NT2/D1 (cell line): Measurements from ENCODE around the gene REC8.

Experiments
- SUZ12 ChIP-seq: IDR thresholded peaks from 2 replicates; pipeline ENCODE4 v1.6.1; 2011; ENCODE audit not compliant: insufficient read length, insufficient read depth; ENCODE audit errors: extremely low read depth
- YY1 ChIP-seq: IDR thresholded peaks from 2 replicates; pipeline ENCODE4 v1.6.1; 2011; ENCODE audit not compliant: insufficient read length, insufficient read depth
- ZNF274 ChIP-seq: IDR thresholded peaks from 2 replicates; pipeline ENCODE4 v1.6.1; 2011; ENCODE audit warnings: mild to moderate bottlenecking, low read depth, low read length

DNA sequence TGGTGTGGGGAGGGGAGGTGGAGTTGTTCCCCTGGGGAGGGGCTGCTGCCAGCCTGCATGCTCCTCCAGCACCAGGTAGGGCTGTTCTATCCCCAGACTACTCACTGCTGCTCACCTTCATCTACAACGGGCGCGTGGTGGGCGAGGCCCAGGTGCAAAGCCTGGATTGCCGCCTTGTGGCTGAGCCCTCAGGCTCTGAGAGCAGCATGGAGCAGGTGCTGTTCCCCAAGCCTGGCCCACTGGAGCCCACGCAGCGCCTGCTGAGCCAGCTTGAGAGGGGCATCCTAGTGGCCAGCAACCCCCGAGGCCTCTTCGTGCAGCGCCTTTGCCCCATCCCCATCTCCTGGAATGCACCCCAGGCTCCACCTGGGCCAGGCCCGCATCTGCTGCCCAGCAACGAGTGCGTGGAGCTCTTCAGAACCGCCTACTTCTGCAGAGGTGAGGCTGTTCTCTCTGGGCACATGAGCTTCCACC, 7.3 kb upstream of the REC8 start:
- TF ChIP-seq ZNF274: no peak
- TF ChIP-seq SUZ12: no peak
- TF ChIP-seq YY1: no peak
